Neural cell (in vitro differentiated cells): Measurements from ENCODE around the gene SKOR2. TPM values are rescaled to one million over a fixed set of nuclear protein-coding genes. Genes with fewer than 3 reads are reported as not detected.

Experiments used
- H2AFZ ChIP-seq: fragments of 200-600, 300-800 bp; sonication (generic), shearing (Covaris generic); 2 replicates; pipeline ENCODE4 v1.6.0; 2014; ENCODE audit warnings: low read depth, mild to moderate bottlenecking, antibody characterized with exemption, low read length, moderate library complexity
- H3F3A ChIP-seq: fragments of 200-600 bp; shearing (Covaris generic); 2 replicates; pipeline ENCODE4 v1.6.1; 2016; ENCODE audit warnings: mild to moderate bottlenecking, moderate library complexity, mixed read lengths, antibody characterized with exemption, low read length; ENCODE audit not compliant: insufficient read depth, poor library complexity, severe bottlenecking
- H3K27ac ChIP-seq: fragments of 200-600, 300-800 bp; sonication (generic), shearing (Covaris generic); 2 replicates; pipeline ENCODE4 v1.5.1; 2014; ENCODE audit warnings: mild to moderate bottlenecking, low read length, moderate library complexity
- H3K27me3 ChIP-seq: fragments of 300-800, 200-600 bp; sonication (generic), shearing (Covaris generic); 2 replicates; pipeline ENCODE4 v1.6.0; 2014; ENCODE audit warnings: mild to moderate bottlenecking, low read depth, low read length, moderate library complexity; ENCODE audit not compliant: insufficient read depth
- H3K36me3 ChIP-seq: fragments of 300-800, 200-600 bp; sonication (generic), shearing (Covaris generic); 2 replicates; pipeline ENCODE4 v1.5.1; 2014; ENCODE audit warnings: mild to moderate bottlenecking, antibody characterized with exemption, low read length, moderate library complexity; ENCODE audit not compliant: insufficient read depth
- H3K4me2 ChIP-seq: fragments of 300-800, 200-600 bp; sonication (generic), shearing (Covaris generic); 2 replicates; pipeline ENCODE4 v1.6.0; 2014; ENCODE audit warnings: mild to moderate bottlenecking, low read length
- H3K4me3 ChIP-seq: fragments of 300-800, 200-600 bp; sonication (generic), shearing (Covaris generic); 2 replicates; pipeline ENCODE4 v1.5.1; 2014; ENCODE audit warnings: mild to moderate bottlenecking, low read length, moderate library complexity
- H3K79me2 ChIP-seq: fragments of 200-600 bp; shearing (Covaris generic); replicated peaks from 2 replicates; pipeline ENCODE4 v1.6.0; 2014; ENCODE audit warnings: mild to moderate bottlenecking, low read length, moderate library complexity; ENCODE audit not compliant: insufficient read depth
- H3K9ac ChIP-seq: fragments of 300-800, 200-600 bp; sonication (generic), shearing (Covaris generic); 2 replicates; pipeline ENCODE4 v1.6.1; 2016; ENCODE audit warnings: mild to moderate bottlenecking, low read length, mixed read lengths
- H3K9me2 ChIP-seq: fragments of 200-600 bp; shearing (Covaris generic); 2 replicates; pipeline ENCODE4 v1.6.1; 2016; ENCODE audit warnings: mild to moderate bottlenecking, low read length, mixed read lengths; ENCODE audit not compliant: insufficient read depth
- H3K9me3 ChIP-seq: fragments of 200-600, 300-800 bp; sonication (generic), shearing (Covaris generic); 2 replicates; pipeline ENCODE4 v1.6.1; 2016; ENCODE audit warnings: mild to moderate bottlenecking, mixed run types, low read length, moderate library complexity, mixed read lengths
- H4K20me1 ChIP-seq: fragments of 200-600 bp; shearing (Covaris generic); 2 replicates; pipeline ENCODE4 v1.6.1; 2016; ENCODE audit warnings: mild to moderate bottlenecking, mixed run types; ENCODE audit not compliant: insufficient read depth
- EP300 ChIP-seq: fragments of 450-650 bp; conservative IDR thresholded peaks from 2 replicates; pipeline ENCODE4 v1.6.1; 2014; ENCODE audit warnings: antibody characterized with exemption, mild to moderate bottlenecking, moderate library complexity; ENCODE audit not compliant: poor library complexity, severe bottlenecking
- EZH2 ChIP-seq: fragments of 200-600, 300-800 bp; shearing (Covaris generic), sonication (generic); IDR thresholded peaks from 2 replicates; pipeline ENCODE4 v1.6.1; 2014; ENCODE audit warnings: antibody characterized with exemption, low read length, borderline replicate concordance, mild to moderate bottlenecking; ENCODE audit not compliant: insufficient read depth, poor library complexity, severe bottlenecking
- MXI1 ChIP-seq: fragments of 450-650 bp; conservative IDR thresholded peaks from 2 replicates; pipeline ENCODE4 v1.6.1; 2014; ENCODE audit warnings: antibody characterized with exemption, mild to moderate bottlenecking; ENCODE audit not compliant: poor library complexity, severe bottlenecking
- POLR2AphosphoS5 ChIP-seq: IDR thresholded peaks from 2 replicates; pipeline ENCODE4 v1.6.1; 2012
- RAD21 ChIP-seq: fragments of 450-650 bp; conservative IDR thresholded peaks from 2 replicates; pipeline ENCODE4 v1.6.1; 2014; ENCODE audit warnings: antibody characterized with exemption, mild to moderate bottlenecking, moderate library complexity
- REST ChIP-seq: IDR thresholded peaks from 2 replicates; pipeline ENCODE4 v1.6.1; 2012; ENCODE audit warnings: borderline replicate concordance
- SMC3 ChIP-seq: fragments of 450-650 bp; conservative IDR thresholded peaks from 2 replicates; pipeline ENCODE4 v1.6.1; 2014; ENCODE audit warnings: antibody characterized with exemption, mild to moderate bottlenecking, moderate library complexity; ENCODE audit not compliant: poor library complexity
- TAF1 ChIP-seq: IDR thresholded peaks from 2 replicates; pipeline ENCODE4 v1.6.1; 2012; ENCODE audit warnings: low read depth
- polyA plus RNA-seq: library from polyadenylated mRNA; depleted of rRNA; stranded (reverse); fragments of >200 nt; gene quantifications from 2 replicates; pipeline ENCODE4 v1.2.3, GENCODE V29; 2014
- TF ChIP-seq, protein P1 (sequence below): fragments of 450-650 bp; IDR thresholded peaks from 2 replicates; pipeline ENCODE4 v1.5.1; 2014; ENCODE audit warnings: antibody characterized with exemption, mild to moderate bottlenecking, moderate library complexity; ENCODE audit not compliant: poor library complexity, severe bottlenecking

Gene SKOR2
- polyA plus RNA-seq, 1 donor from 2014 or later, result not detected

GRCh38 chr18:47226660-47227059, 24.8 kb downstream of the SKOR2 start:
- H3K79me2 ChIP-seq, result no peaks in the 10 kb centered on the region
- H3K27me3 ChIP-seq, result no peaks in the 10 kb centered on the region

GRCh38 chr18:47215554-47216138, 35.8 kb downstream of the SKOR2 start:
- no peak for TF ChIP-seq TAF1
- TF ChIP-seq RAD21, result peak; percentile 100
- TF ChIP-seq EP300, result no peak
- TF ChIP-seq POLR2AphosphoS5, result no peak
- TF ChIP-seq, protein P1, sequence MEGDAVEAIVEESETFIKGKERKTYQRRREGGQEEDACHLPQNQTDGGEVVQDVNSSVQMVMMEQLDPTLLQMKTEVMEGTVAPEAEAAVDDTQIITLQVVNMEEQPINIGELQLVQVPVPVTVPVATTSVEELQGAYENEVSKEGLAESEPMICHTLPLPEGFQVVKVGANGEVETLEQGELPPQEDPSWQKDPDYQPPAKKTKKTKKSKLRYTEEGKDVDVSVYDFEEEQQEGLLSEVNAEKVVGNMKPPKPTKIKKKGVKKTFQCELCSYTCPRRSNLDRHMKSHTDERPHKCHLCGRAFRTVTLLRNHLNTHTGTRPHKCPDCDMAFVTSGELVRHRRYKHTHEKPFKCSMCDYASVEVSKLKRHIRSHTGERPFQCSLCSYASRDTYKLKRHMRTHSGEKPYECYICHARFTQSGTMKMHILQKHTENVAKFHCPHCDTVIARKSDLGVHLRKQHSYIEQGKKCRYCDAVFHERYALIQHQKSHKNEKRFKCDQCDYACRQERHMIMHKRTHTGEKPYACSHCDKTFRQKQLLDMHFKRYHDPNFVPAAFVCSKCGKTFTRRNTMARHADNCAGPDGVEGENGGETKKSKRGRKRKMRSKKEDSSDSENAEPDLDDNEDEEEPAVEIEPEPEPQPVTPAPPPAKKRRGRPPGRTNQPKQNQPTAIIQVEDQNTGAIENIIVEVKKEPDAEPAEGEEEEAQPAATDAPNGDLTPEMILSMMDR, result peak; percentile 98
- no peak for TF ChIP-seq EZH2
- peak; percentile 100 for TF ChIP-seq SMC3
- TF ChIP-seq MXI1, result peak; percentile 37
- Histone ChIP-seq H4K20me1 (no peaks in the 10 kb centered on the region), H3K4me3 (no peak overlapping the region), H3K27me3 (no peaks in the 10 kb centered on the region), H3K36me3 (no peaks in the 10 kb centered on the region), H3K79me2 (no peaks in the 10 kb centered on the region), H3K27ac (no peak overlapping the region), H3K4me2 (no peak overlapping the region), H3K9ac (no peak overlapping the region), H3K9me2 (no peaks in the 10 kb centered on the region), H2AFZ (no peak overlapping the region), H3K9me3 (no peaks in the 10 kb centered on the region), H3F3A (no peaks in the 10 kb centered on the region)

More at GRCh38 chr18:47226660-47227059, 24.8 kb downstream of the SKOR2 start:
- Histone ChIP-seq H3K9me2 (no peaks in the 10 kb centered on the region), H3K36me3 (no peaks in the 10 kb centered on the region), H3K9me3 (no peaks in the 10 kb centered on the region), H2AFZ (no peak overlapping the region), H3K4me3 (no peak overlapping the region), H3K27ac (no peak overlapping the region), H3F3A (no peaks in the 10 kb centered on the region), H4K20me1 (no peaks in the 10 kb centered on the region), H3K4me2 (no peak overlapping the region), H3K9ac (no peak overlapping the region)
- no peak for TF ChIP-seq TAF1
- TF ChIP-seq EP300, result no peak
- no peak for TF ChIP-seq REST
- TF ChIP-seq SMC3, result no peak
- TF ChIP-seq, protein P1, result no peak
- no peak for TF ChIP-seq POLR2AphosphoS5
- TF ChIP-seq MXI1, result no peak
- TF ChIP-seq EZH2, result no peak
